ENCODE results near the gene FLYWCH2. TPM values are rescaled to one million over a fixed set of nuclear protein-coding genes. Genes with fewer than 3 reads are reported as not detected.
A peak's percentile ranks its signal among the peaks of the same experiment; 100 is the strongest.

Gene FLYWCH2, protein sequence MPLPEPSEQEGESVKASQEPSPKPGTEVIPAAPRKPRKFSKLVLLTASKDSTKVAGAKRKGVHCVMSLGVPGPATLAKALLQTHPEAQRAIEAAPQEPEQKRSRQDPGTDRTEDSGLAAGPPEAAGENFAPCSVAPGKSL
- total RNA-seq (ENCODE audit: low replicate concordance) = 43.1 and 45.9 TPM in 2 replicates
- long read RNA-seq, transcript FLYWCH2-202 (4 exons, 1,036 nt) = major isoform, 10 of 12 reads
- long read RNA-seq, partial matches to known transcripts = 0 of 12 reads
- long read RNA-seq, other reads (novel, unspliced or antisense) = 2 of 12 reads

DNA sequence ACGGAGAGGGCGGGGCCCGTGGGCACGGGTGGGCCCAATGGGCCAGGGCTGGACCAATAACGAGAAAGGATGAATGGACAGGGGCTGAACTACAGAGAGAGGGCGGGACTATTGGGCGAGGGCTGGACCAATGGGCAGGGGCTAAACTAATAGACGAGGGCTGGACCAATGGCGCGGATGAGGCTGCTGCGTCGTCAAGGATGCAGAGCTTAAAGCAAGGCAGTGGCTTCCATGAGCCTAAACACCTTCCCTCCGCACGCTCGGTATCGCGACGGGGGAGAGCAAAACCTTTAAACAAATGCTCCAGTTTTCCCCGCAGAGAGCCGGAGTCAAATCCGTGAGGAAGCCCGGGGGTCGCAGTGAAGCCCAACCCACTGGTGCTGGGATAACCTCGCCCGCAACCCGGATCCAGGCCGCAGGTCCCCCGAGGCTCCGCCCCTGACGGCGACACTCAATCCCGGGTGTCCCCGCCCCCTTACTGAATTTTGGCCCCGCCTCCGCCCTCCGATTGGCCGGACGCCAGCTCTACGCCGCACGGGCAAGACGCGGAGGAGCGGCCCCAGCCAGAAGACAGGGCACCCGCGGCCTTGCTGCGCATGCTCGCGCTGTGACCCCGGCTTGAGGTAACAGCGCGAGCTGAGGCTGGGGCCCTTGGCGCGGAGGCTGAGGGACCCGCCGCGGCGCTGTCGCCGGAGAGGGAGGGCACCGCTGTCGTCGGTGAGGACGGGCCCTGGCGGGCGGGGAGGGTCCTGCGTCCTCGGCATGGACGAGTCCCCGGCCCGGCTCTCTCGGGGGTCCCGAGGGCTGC, at the start of gene FLYWCH2:
Gene FLYWCH2 (plus strand): TSS at position 566 of the 808 bp plus-strand sequence. CDS start 13,235 bp downstream, outside the sequence.
- Mint-ChIP-seq H3K9me3 (no peaks in the 10 kb centered on the region), H3K4me3 (peak within 1 kb of the TSS; percentile 97), H3K4me1 (ENCODE audit: unreplicated experiment) (peaks cover 9% of the 10 kb centered on the region), H3K27ac (peak within 1 kb of the TSS; percentile 98), H3K36me3 (peaks cover 6% of the 10 kb centered on the region), H3K27me3 (no peaks in the 10 kb centered on the region)
- DNase-seq (ENCODE audit: extremely low spot score, unreplicated experiment) = peak; percentile 100
- TF ChIP-seq, protein P1, sequence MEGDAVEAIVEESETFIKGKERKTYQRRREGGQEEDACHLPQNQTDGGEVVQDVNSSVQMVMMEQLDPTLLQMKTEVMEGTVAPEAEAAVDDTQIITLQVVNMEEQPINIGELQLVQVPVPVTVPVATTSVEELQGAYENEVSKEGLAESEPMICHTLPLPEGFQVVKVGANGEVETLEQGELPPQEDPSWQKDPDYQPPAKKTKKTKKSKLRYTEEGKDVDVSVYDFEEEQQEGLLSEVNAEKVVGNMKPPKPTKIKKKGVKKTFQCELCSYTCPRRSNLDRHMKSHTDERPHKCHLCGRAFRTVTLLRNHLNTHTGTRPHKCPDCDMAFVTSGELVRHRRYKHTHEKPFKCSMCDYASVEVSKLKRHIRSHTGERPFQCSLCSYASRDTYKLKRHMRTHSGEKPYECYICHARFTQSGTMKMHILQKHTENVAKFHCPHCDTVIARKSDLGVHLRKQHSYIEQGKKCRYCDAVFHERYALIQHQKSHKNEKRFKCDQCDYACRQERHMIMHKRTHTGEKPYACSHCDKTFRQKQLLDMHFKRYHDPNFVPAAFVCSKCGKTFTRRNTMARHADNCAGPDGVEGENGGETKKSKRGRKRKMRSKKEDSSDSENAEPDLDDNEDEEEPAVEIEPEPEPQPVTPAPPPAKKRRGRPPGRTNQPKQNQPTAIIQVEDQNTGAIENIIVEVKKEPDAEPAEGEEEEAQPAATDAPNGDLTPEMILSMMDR (conservative IDR thresholded peaks at IDR 0.05) = peak; percentile 48

DNA sequence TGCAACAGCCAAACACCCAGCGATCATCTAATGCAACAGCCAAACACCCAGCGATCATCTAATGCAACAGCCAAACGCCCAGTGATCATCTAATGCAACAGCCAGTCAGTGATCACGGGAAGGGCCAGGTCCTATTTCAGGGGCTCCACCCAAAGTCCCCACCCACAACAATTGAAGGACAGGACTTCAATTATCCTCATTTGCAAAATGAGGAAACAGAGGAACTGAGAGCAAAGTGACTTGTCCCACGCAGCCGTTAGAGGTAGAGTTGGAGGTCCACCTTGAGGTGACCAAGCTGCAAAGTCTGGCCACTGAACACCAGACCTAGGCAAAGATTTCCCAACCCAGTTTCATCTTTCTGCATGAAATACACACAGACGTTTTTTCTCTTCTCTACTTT, 49.2 kb upstream of the FLYWCH2 start:
- no peak overlapping the region for H3K4me3 Mint-ChIP-seq
- H3K9me3 Mint-ChIP-seq = no peaks in the 10 kb centered on the region
- H3K36me3 Mint-ChIP-seq = no peaks in the 10 kb centered on the region
- H3K27me3 Mint-ChIP-seq = peaks cover 34% of the 10 kb centered on the region
- no peak for DNase-seq (ENCODE audit: extremely low spot score, unreplicated experiment)
- no peak overlapping the region for H3K27ac Mint-ChIP-seq
- H3K4me1 Mint-ChIP-seq (ENCODE audit: unreplicated experiment) = no peaks in the 10 kb centered on the region
- TF ChIP-seq, protein P1 (conservative IDR thresholded peaks at IDR 0.05) = no peak

DNA sequence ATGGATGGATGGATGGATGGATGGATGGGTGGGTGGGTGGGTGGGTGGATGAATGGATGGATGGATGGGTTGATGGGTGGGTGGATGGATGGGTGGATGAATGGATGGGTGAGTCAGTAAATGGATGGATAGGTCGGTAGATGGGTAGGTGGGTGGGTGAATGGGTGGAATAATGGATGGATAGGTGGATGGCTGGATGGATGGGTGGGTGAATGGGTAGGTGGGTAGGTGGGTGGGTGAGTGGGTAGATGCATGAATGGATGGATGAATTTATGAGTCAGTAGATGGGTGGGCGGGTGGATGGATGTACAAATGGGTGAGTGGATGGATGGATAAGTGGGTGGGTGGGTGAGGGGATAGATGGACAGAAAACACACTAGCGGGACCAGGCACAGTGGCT, 48.0 kb upstream of the FLYWCH2 start:
- DNase-seq (ENCODE audit: extremely low spot score, unreplicated experiment) = no peak
- no peaks in the 10 kb centered on the region for H3K4me1 Mint-ChIP-seq (ENCODE audit: unreplicated experiment)
- TF ChIP-seq, protein P1 (conservative IDR thresholded peaks at IDR 0.05) = no peak
- H3K9me3 Mint-ChIP-seq = no peaks in the 10 kb centered on the region
- no peaks in the 10 kb centered on the region for H3K36me3 Mint-ChIP-seq
- no peak overlapping the region for H3K27ac Mint-ChIP-seq
- H3K4me3 Mint-ChIP-seq = no peak overlapping the region
- peaks cover 38% of the 10 kb centered on the region for H3K27me3 Mint-ChIP-seq

DNA sequence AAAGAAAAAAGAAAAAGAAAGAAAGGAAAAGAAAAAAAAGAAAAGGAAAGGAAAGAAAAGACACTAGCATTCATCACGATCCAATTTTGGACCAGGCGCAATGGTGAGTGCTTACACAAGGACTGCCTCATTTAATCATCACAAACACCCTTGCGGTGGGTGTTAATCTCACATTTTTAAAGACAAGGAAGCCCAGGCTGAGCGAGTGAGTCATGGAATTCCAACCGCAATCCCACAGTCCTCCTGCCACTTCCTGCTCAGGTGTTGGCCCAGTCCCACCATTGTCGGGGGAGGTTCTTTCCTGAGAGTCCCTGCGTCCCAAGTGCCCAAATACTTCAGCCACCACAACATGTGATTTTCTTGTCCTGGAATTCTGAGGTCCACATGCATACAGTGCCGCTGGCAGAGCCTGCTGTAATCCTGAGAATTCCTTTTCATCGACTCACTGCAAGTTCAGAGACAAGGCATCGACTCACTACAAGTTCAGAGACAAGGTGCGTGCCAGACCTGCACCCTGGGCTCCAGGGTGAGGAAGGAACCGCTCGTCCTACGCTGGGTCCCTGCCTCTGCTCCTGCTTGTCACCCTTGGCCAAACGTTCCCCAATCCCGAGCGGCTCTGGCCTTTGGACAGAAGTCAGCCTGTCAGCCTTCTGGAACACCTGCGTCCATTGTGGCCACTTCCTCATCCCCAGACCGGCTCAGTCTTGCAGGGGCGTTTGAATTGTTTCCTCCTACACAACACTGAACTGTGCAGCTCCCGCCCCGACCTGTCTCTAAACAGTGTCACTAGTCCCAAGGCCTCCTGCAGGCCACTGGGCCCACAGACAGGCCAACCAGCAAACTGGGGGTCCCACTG, 47.1 kb upstream of the FLYWCH2 start:
- TF ChIP-seq, protein P1 (conservative IDR thresholded peaks at IDR 0.05) = no peak
- no peaks in the 10 kb centered on the region for H3K4me1 Mint-ChIP-seq (ENCODE audit: unreplicated experiment)
- H3K27me3 Mint-ChIP-seq = peaks cover 38% of the 10 kb centered on the region
- no peaks in the 10 kb centered on the region for H3K9me3 Mint-ChIP-seq
- H3K4me3 Mint-ChIP-seq = no peak overlapping the region
- DNase-seq (ENCODE audit: extremely low spot score, unreplicated experiment) = no peak
- no peaks in the 10 kb centered on the region for H3K36me3 Mint-ChIP-seq
- H3K27ac Mint-ChIP-seq = no peak overlapping the region
